ENCODE results near the gene DUSP18. TPM values are rescaled to one million over a fixed set of nuclear protein-coding genes. Genes with fewer than 3 reads are reported as not detected.

The DUSP18 gene
- total and polyA plus RNA-seq, 2 experiments from 2014 or later: 7.7 to 7.9 TPM

- no peaks in the 10 kb centered on the region for H4K20me1 ChIP-seq (ENCODE audit: insufficient read depth, poor library complexity, severe bottlenecking)
- no peaks in the 10 kb centered on the region for H3K9me3 ChIP-seq (ENCODE audit: low read depth)
- H3K9me2 ChIP-seq (replicated peaks; ENCODE audit: insufficient read depth): no peaks in the 10 kb centered on the region
- DNase-seq (ENCODE audit: low spot score): no peak
- H2AFZ ChIP-seq: no peak overlapping the region
- H3K4me1 ChIP-seq (ENCODE audit: insufficient read depth): no peaks in the 10 kb centered on the region
- 63% methylated on average over 11 of the region's 11 CpGs for whole genome bisulfite sequencing (ENCODE audit: low lambda C conversion rate, missing lambda C conversion rate)
- H3K36me3 ChIP-seq (replicated peaks; ENCODE audit: insufficient read depth, low read depth): no peaks in the 10 kb centered on the region
- no peaks in the 10 kb centered on the region for H3K79me2 ChIP-seq
- TF ChIP-seq EZH2phosphoT487 (IDR thresholded peaks at IDR 0.05; ENCODE audit: low read depth, severe bottlenecking, unreplicated experiment): no peak
- TF ChIP-seq EZH2 (IDR thresholded peaks at IDR 0.05; ENCODE audit: borderline replicate concordance): no peak
- no peak for TF ChIP-seq CTCF (IDR thresholded peaks at IDR 0.05; ENCODE audit: poor library complexity)
- no peak overlapping the region for H3K4me3 ChIP-seq
- no peaks in the 10 kb centered on the region for H3K27me3 ChIP-seq
- no peak overlapping the region for H3K4me2 ChIP-seq
- H3K27ac ChIP-seq: no peak overlapping the region
Observed at GRCh38 chr22:30705710-30706651, 38.3 kb upstream of the DUSP18 start.

- no peak for DNase-seq (ENCODE audit: low spot score)
- no peaks in the 10 kb centered on the region for H3K79me2 ChIP-seq
- H3K27me3 ChIP-seq: no peaks in the 10 kb centered on the region
- TF ChIP-seq EZH2phosphoT487 (IDR thresholded peaks at IDR 0.05; ENCODE audit: low read depth, severe bottlenecking, unreplicated experiment): no peak
- H2AFZ ChIP-seq: no peak overlapping the region
- no peak overlapping the region for H3K27ac ChIP-seq
- no peaks in the 10 kb centered on the region for H4K20me1 ChIP-seq (ENCODE audit: insufficient read depth, poor library complexity, severe bottlenecking)
- no peak overlapping the region for H3K4me3 ChIP-seq
- no peaks in the 10 kb centered on the region for H3K36me3 ChIP-seq (replicated peaks; ENCODE audit: insufficient read depth, low read depth)
- H3K4me2 ChIP-seq: no peak overlapping the region
- no peaks in the 10 kb centered on the region for H3K9me2 ChIP-seq (replicated peaks; ENCODE audit: insufficient read depth)
- no peaks in the 10 kb centered on the region for H3K9me3 ChIP-seq (ENCODE audit: low read depth)
- H3K4me1 ChIP-seq (ENCODE audit: insufficient read depth): no peaks in the 10 kb centered on the region
- WGBS (ENCODE audit: low lambda C conversion rate, missing lambda C conversion rate): 99% methylated on average over 5 of the region's 5 CpGs
Observed at GRCh38 chr22:30704978-30705377, 37.3 kb upstream of the DUSP18 start.

- Histone ChIP-seq H2AFZ (no peak overlapping the region), H3K4me2 (no peak overlapping the region), H3K9me3 (ENCODE audit: low read depth) (no peaks in the 10 kb centered on the region), H4K20me1 (ENCODE audit: insufficient read depth, poor library complexity, severe bottlenecking) (no peaks in the 10 kb centered on the region), H3K4me3 (no peak overlapping the region), H3K27ac (no peak overlapping the region), H3K9me2 (replicated peaks; ENCODE audit: insufficient read depth) (no peaks in the 10 kb centered on the region), H3K36me3 (replicated peaks; ENCODE audit: insufficient read depth, low read depth) (no peaks in the 10 kb centered on the region), H3K79me2 (no peaks in the 10 kb centered on the region), H3K27me3 (no peaks in the 10 kb centered on the region), H3K4me1 (ENCODE audit: insufficient read depth) (no peaks in the 10 kb centered on the region)
- DNase-seq (ENCODE audit: low spot score): no peak
- 94% methylated on average over 1 of the region's 1 CpG for WGBS (ENCODE audit: low lambda C conversion rate, missing lambda C conversion rate)
- TF ChIP-seq EZH2phosphoT487 (IDR thresholded peaks at IDR 0.05; ENCODE audit: low read depth, severe bottlenecking, unreplicated experiment) (no peak), CTCF (IDR thresholded peaks at IDR 0.05; ENCODE audit: poor library complexity) (no peak), EZH2 (IDR thresholded peaks at IDR 0.05; ENCODE audit: borderline replicate concordance) (no peak)
Observed at GRCh38 chr22:30702856-30703255, 35.2 kb upstream of the DUSP18 start.

- Histone ChIP-seq H2AFZ (no peak overlapping the region), H3K9me3 (ENCODE audit: low read depth) (no peaks in the 10 kb centered on the region)
Observed at GRCh38 chr22:30701872-30702271, 34.2 kb upstream of the DUSP18 start.

More at GRCh38 chr22:30701872-30702271, 34.2 kb upstream of the DUSP18 start:
- Histone ChIP-seq H3K4me2 (no peak overlapping the region), H3K79me2 (no peaks in the 10 kb centered on the region), H3K36me3 (replicated peaks; ENCODE audit: insufficient read depth, low read depth) (no peaks in the 10 kb centered on the region), H3K9me2 (replicated peaks; ENCODE audit: insufficient read depth) (no peaks in the 10 kb centered on the region), H3K4me3 (no peak overlapping the region), H3K4me1 (ENCODE audit: insufficient read depth) (no peaks in the 10 kb centered on the region), H3K27me3 (peaks cover 3% of the 10 kb centered on the region), H3K27ac (no peak overlapping the region), H4K20me1 (ENCODE audit: insufficient read depth, poor library complexity, severe bottlenecking) (no peaks in the 10 kb centered on the region)
- no peak for DNase-seq (ENCODE audit: low spot score)
- TF ChIP-seq CTCF (IDR thresholded peaks at IDR 0.05; ENCODE audit: poor library complexity): no peak
- TF ChIP-seq EZH2 (IDR thresholded peaks at IDR 0.05; ENCODE audit: borderline replicate concordance): no peak
- no peak for TF ChIP-seq EZH2phosphoT487 (IDR thresholded peaks at IDR 0.05; ENCODE audit: low read depth, severe bottlenecking, unreplicated experiment)
- 100% methylated on average over 1 of the region's 1 CpG for WGBS (ENCODE audit: low lambda C conversion rate, missing lambda C conversion rate)

Measured in hepatocyte (in vitro differentiated cells).